Stimulated activated CD8-positive, alpha-beta memory T cell treated with anti-CD3 and anti-CD28 coated beads, Interleukin-4, amount 100 ng/mL, for 48 hours (primary cell): Measurements from ENCODE around the gene GPI.
A peak's percentile ranks its signal among the peaks of the same experiment; 100 is the strongest.

ENCODE experiments used
- DNase-seq: peaks from one replicate; pipeline ENCODE4 v3.0.0-alpha.2; 2020

Gene GPI

DNA sequence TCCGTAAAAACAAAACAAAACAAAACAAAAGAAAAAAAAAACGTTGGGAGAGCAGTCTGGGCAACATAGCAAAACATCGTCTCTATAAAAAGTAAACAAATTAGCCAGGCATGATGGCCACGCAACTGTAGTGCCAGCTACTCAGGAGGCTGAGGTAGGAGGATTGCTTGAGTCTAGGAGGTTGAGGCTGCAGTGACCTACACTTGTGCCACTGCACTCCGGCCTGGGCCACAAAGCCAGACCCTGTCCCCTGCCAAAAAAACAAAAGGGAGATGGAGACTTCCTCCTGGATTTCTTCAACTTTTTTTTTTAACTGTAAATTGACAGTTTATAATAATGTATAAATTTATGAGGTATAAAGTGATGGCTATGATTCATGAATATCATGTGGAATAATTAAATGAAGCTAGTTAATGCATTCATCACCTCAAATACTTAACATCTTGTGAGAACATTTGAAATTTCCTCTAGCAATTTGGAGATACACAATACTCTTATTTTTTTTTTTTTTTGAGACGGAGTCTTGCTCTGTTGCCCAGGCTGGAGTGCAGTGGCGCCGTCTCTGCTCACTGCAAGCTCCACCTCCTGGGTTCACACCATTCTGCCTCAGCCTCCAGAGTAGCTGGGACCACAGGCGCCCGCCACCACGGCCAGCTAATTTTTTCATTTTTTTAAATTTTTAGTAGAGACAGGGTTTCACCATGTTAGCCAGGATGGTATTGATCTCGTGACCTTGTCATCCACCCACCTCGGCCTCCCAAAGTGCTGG, 41.1 kb downstream of the GPI start:
- no peak for DNase-seq

DNA sequence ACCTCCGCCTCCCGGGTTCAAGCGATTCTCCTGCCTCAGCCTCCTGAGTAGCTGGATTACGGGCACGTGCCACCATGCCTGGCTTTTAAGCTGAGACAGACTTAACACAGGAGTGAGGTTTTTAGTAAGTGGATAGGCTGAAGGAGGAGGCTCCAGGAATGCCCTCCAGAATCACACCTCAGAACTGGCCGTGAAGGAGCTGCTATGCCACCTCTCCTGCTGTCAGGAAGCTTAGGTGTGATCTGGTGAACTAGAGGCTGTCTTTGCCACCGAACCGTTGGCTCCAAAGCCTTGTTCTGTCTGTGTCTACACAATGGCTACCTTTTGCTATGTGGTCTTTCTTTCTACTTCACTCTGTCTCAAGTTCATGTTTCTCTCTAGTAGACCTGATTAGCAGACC, 43.4 kb downstream of the GPI start:
- DNase-seq: no peak

DNA sequence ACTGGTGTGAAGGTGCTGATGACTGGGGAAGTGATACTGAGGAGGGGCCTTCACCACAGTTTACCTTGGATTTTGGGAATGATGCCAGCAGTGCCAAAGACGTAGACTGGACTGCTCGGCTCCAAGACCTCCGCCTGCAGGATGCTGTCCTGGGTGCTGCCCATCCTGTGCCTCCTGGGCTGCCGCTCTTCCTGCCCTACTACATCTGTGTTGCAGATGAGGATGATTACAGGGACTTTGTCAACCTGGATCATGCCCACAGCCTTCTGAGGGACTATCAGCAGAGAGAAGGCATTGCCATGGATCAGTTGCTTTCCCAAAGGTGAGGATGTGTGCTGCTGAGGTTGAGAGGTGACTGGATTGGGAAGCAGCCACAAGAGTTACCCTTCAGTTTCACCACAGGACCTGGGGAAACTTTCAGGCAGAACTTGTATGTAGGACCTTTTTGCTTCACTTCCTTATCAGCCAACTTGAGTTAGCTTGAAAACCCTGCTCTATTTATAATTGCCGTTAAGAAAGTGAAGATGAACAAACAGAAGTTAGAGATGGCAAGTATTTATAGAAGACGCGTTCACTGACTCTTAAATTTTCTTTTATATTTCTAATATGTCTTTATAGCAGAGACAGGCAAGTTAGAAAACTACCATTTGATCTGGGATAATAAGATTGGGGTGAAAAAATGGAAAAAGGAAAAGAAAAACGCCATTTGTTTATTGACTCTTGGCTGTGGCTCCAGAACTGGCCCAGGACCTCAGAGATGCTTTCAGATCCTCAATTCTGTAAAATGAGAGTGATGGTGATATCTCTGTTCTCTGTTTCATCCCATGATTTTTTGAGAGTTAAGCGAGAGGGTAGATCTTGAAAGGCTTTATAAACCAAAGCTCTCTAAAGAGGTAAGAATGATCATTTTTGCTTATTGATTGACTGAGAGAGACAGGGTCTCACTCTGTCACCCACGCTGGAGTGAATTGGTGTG, 44.5 kb downstream of the GPI start:
- DNase-seq: no peak

DNA sequence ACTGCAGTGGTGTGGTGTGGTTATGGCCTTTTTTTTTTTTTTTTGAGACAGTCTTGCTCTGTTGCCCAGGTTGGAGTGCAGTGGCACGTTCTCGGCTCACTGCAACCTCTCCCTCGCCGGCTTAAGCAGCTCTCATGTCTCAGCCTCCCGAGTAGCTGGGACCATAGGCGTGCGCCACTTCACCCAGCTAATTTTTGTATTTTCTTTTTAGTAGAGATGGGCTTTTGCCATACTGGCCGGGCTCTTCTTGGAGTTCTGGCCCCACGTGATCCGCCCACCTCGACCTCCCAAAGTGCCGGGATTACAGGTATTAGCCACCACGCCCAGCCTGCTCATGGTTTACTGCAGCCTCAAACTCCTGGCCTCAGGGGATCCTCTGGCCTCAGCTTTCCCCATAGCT, 46.2 kb downstream of the GPI start:
- no peak for DNase-seq

DNA sequence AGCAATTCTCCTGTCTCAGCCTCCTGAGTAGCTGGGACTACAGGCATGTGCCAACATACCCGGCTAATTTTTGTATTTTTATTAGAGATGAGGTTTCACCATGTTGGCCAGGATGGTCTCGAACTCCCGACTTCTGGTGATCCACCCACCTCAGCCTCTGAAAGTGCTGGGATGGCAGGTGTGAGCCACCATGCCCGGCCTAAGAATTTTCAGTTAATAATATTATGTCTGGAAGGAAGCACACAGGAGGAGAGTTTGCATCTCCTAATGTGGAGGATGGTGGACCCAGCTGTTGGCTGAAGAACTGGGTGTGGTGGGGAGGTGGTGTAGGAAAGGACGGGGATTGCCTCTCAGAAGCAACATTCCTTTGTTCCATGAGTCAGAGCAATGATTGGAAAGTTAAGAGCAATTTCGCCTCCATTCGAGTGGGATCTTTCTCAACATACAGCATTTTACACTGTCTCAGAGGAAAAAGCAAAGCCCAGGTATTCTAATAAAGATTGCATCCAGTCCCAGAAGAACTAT, 51.1 kb downstream of the GPI start:
- DNase-seq: no peak

DNA sequence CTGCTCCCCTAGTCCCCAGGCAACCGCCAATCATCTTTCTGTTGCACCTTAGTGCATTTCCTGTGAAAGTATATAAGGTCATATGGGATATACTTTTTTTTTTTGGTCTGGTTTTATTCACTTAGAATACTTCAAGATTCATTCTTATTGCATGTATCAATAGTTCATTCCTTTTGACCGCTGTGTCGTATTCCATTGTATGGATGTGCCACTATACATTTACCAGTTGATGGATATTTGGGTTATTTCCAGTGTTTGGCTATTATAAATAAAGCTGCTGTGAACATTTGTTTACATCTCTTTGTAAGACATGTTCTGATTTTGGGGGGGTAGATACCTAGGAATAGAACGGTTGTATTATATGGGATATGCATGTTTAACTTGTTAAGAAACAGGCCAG, 53.3 kb downstream of the GPI start:
- DNase-seq: no peak

DNA sequence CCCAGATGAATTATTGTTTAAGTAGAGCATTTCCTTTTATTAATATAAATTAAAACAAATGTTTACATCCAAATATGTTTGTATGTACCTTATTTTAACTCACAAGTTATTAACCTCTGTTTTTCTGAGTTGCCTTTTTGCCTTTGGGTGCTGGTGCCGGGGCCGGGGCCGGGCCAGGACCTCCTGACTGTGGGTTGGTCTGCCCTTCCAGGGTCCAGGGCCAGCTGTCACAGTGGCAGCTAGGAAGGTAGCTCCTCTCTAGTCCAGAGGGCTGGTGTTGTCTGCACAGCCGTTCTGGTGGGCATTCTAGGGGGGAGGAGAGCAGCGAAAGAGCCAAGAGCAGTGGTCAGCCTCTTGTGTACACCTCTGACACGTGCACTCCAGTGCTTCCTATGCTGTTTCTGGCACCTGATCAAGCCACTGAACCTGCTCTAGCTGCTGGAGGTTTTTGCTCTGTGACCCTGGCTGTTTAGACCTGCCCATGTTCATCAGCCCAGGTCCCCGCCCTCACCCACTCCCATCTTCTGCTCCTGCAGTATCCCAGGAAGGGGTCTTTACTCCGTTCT, 61.2 kb downstream of the GPI start:
- DNase-seq: no peak

DNA sequence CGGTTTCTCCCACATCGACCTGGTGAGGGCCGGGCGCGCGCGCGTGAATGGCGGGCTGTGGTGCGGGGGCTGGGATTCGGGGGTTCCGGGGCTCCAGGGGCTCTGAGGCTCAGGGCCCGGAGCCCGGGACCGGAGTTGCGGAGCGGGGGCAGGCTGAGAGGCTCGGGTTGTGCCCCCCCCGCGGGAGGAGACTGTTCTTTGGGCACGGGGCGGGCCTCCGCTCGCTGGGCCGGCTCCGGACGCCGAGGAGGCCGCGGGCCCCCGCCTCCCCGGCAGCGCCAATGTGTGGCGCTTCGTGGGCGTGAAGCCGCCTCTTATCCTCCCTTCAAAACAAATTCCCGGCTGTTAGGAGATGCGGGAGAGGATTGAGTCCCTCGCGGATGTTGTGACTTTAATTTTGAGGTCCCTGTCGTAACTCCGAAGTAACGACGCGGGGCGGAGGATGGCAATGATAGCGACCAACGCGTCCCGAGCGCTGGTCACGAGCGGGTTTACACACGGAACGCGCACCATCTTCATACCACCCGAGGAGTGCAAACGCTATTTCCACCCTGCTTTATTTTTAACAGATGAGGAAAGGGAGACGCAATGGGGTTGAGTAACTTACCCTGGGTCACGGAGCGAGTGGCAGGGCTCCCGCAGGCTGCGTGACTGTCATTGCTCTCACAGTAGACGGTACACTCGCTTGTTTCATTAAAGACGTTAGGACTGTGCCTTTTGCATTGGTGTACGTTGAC, 63.7 kb downstream of the GPI start:
- peak; percentile 55 for DNase-seq

DNA sequence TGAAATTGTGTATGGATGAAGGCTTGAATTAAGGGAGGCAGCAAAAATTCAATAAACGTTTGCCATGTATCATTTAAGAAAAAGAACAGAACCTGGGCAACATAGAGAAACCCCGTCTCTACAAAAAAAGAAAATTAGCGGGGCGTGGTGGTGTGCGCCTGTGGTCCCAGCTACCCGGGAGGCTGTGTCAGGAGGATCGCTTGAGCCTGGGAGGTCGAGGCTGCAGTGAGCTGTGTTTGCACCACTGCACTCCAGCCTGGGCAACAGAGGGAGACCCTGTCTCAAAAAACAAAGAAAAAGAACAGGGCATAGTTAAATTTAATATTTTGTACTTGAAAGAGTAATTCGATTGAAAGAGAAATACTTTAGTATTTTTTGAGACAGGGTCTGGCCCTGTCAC, 64.6 kb downstream of the GPI start:
- no peak for DNase-seq

DNA sequence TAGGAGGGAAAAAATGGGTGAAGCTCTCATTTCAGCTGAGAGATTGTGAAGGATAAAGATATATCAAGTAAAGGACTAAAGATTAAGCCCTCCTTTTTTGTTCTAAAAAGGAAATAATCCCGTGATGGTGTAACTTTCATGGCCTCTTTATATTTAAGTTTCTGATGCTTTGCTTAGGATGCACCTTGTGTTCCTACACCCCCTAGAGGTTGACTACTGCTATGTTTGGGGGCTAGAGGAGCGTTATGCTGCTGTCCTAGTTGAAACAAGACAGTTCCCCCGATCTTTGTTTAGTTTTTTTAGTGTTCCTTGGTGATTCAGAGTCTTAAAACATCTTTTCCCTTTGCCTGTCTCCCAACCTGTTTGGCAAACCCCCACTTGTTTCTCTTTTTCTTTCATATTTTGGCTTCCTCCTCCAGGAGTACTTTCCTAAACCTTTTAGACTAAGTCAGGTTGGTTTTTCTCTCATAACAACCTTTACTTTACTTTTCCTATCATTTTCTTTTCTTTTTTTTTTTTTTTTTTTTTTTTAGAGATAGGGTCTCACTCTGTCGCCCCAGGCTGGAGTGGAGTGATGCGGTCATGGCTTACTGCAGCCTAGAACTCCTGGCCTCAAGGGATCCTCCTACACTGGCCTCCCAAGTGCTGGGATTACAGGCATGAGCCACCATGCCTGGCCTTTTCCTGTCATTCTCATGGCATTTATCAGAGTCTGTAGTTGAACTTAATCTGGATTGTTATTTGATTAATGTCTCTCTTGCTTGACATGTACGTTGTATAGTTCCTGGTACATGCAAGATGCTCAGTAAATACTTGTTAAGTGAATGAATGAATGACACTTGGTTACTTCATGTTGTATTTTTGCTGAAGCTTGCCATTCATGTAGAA, 66.0 kb downstream of the GPI start:
- DNase-seq: no peak

DNA sequence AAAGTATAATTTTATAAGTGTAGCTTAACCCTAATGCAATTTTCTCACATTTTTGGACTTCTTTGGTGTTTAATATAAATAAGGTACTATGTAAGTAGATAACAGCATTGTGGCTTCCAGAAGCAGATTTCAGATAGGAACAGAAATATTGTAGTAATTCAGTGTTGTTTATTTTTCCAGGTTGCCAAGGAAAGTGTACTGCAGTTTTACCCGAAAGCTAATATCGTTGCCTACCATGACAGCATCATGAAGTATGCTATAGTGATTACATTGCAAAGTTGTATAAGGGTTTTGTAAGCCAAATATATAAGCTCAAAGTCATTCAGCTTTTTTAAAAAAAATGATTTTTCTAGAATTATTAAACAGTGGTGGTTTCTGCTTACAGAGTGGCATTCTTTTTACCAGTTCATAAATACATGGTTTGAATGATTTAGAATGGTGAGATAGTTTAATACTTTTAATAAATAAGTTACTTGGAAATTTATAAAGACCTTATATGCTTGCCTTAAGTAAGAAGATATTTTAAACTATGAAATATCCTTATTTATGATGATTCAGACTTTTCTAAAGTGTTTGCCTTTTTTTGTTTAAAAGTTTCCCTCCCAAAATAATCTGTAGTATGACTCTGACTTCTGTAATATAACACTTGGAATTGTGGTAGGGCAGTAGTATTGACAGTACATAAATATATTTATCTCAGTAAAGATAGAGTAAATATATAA, 66.8 kb downstream of the GPI start:
- no peak for DNase-seq

DNA sequence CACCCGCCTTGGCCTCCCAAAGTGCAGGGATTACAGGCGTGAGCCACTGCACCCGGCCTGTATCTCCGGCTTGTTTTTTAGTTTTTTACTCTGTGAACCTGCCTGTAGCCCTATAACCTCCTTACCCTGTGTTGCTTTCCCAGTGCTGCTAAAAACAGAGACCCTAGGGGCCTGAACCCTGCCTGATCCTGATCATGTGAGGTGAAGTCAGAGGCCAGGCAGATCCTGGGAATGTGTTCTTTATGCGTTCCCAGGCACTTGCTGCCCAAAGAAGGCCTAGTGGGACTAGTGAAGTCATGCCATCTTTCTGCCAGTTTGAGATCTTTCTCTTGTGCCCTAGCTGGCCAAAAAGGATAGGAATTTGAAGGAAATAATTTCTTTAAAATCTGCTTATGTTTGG, 67.8 kb downstream of the GPI start:
- no peak for DNase-seq

DNA sequence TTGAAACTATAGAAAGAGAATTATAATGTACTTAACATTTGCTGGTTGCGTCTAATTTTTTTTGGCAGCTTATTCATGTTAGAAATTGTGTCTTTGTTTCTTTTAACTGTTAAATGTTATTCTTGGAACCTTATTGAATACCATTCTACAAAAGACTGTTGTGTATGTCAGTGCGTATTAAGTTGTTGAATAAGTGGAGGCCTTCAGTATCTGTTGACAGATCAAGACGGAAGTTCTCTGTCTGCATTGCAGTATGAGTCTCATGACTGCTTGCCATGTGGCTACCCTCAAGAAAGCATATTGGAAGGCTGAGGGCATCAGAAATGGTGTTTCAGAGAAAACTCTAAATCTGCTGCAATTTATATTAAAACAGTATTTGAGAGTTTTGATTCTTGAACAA, 71.7 kb downstream of the GPI start:
- no peak for DNase-seq

DNA sequence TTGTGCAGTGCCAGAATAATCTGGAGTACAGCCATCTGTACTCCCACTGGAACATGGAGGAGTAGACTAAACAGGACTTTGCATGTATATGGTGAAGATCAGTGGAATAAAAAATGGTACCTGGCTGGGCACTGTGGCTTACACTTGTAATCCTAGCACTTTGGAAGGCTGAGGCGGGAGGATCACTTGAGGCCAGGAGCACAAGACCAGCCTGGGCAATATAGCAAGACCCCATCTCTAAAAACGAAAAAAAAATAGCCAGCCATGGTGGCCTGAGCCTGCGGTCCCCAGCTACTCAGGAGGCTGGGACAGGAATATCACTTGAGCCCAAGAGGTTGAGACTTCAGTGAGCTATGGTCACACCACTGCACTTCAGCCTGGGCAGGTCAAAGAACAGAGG, 83.2 kb downstream of the GPI start:
- no peak for DNase-seq
